Left ventricle myocardium inferior (tissue), 1 donor: ENCODE data around the gene POU2F3. TPM values are rescaled to one million over a fixed set of nuclear protein-coding genes. Genes with fewer than 3 reads are reported as not detected.

ENCODE experiments used
- DNase-seq: peaks from one replicate; pipeline ENCODE4 v3.0.0-alpha.2; 2020
- H3K27ac ChIP-seq: fragments of 200-600 bp; replicated peaks from 2 replicates; pipeline ENCODE4 v1.8.0; 2021
- H3K27me3 ChIP-seq: fragments of 200-600 bp; 2 replicates; pipeline ENCODE4 v1.8.0; 2021; ENCODE audit warnings: low read depth
- H3K36me3 ChIP-seq: fragments of 200-600 bp; 2 replicates; pipeline ENCODE4 v1.8.0; 2021
- H3K4me1 ChIP-seq: fragments of 200-600 bp; 2 replicates; pipeline ENCODE4 v1.8.0; 2021
- H3K4me3 ChIP-seq: fragments of 200-600 bp; 2 replicates; pipeline ENCODE4 v1.8.0; 2021; ENCODE audit warnings: mild to moderate bottlenecking, moderate library complexity
- H3K9me3 ChIP-seq: fragments of 200-600 bp; replicated peaks from 2 replicates; pipeline ENCODE4 v1.8.0; 2021
- intact Hi-C: fragments of 100-400 bp; cut with micrococcal nuclease; formaldehyde crosslinking; loops from one replicate; pipeline ENCODE4 v1.11.0; 2022
- total RNA-seq: library from RNA; stranded (reverse); fragmentation: NEBNext Ultra II Directional; extraction: Animal tissue kit (Norgen Biotek cat#: 25700); gene quantifications from one replicate; pipeline ENCODE4 v1.2.1, GENCODE V29; 2021
- TF ChIP-seq, protein P1 (sequence below): fragments of 200-600 bp; IDR thresholded peaks from 2 replicates; pipeline ENCODE4 v1.8.0; 2021; ENCODE audit warnings: antibody characterized with exemption, mild to moderate bottlenecking, borderline replicate concordance
- donor health status: DM: no; HTN: yes; CAD: no; lungs with severe emphysema.

The POU2F3 gene
- total RNA-seq, 1 donor from 2014 or later = not detected

DNA sequence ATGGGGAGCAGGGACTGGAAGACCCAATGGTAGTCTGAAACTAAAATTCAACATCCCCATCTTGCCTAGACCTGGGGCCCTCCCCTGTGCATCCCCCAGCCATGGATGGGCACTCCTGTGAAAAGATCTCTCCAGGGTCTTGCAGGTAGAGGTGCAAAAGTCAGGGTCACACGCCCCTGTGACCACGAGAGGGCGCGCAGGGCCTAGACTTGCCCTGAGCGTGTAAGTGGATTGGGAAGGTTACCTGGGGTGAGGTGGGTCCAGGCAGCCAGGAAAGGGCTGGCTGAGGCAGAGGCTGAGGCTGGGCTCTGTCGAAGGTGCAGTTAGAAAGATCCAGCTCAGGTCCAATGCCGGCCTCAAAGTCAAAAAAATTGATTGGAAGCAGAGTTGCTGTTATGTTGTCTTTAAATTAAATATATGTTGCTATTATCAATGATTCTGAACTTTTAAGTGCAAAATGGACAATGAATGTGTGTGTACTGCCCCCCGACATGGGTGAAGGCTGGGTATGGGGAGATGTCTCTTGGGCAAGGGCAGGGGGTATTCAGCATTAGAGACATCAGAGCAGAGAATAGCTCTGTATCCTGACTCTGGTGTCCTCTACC lies 4.8 kb upstream of the POU2F3 start:
- peaks cover 67% of the 10 kb centered on the region for H3K27me3 ChIP-seq
- no peaks in the 10 kb centered on the region for H3K9me3 ChIP-seq
- no peak overlapping the region for H3K4me3 ChIP-seq
- peak; percentile 62 for DNase-seq
- H3K36me3 ChIP-seq = no peaks in the 10 kb centered on the region
- H3K27ac ChIP-seq = no peak overlapping the region
- TF ChIP-seq, protein P1, sequence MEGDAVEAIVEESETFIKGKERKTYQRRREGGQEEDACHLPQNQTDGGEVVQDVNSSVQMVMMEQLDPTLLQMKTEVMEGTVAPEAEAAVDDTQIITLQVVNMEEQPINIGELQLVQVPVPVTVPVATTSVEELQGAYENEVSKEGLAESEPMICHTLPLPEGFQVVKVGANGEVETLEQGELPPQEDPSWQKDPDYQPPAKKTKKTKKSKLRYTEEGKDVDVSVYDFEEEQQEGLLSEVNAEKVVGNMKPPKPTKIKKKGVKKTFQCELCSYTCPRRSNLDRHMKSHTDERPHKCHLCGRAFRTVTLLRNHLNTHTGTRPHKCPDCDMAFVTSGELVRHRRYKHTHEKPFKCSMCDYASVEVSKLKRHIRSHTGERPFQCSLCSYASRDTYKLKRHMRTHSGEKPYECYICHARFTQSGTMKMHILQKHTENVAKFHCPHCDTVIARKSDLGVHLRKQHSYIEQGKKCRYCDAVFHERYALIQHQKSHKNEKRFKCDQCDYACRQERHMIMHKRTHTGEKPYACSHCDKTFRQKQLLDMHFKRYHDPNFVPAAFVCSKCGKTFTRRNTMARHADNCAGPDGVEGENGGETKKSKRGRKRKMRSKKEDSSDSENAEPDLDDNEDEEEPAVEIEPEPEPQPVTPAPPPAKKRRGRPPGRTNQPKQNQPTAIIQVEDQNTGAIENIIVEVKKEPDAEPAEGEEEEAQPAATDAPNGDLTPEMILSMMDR = peak; percentile 83
- peaks cover 10% of the 10 kb centered on the region for H3K4me1 ChIP-seq
- intact Hi-C loops = no loop called here

GRCh38 chr11:120236169-120237107 lies 3.5 kb upstream of the POU2F3 start:
- H3K4me1 ChIP-seq = peaks cover 14% of the 10 kb centered on the region
- H3K36me3 ChIP-seq = no peaks in the 10 kb centered on the region
- no peak overlapping the region for H3K4me3 ChIP-seq
- peaks cover 69% of the 10 kb centered on the region for H3K27me3 ChIP-seq
- TF ChIP-seq, protein P1 = no peak
- no peak overlapping the region for H3K27ac ChIP-seq
- no peaks in the 10 kb centered on the region for H3K9me3 ChIP-seq
- DNase-seq = no peak
- intact Hi-C loops = no loop called here

- Histone ChIP-seq H3K27me3 (peaks cover 72% of the 10 kb centered on the region), H3K27ac (no peak overlapping the region), H3K4me3 (no peak overlapping the region), H3K36me3 (no peaks in the 10 kb centered on the region), H3K4me1 (peaks cover 14% of the 10 kb centered on the region), H3K9me3 (no peaks in the 10 kb centered on the region)
- TF ChIP-seq, protein P1 = no peak
- intact Hi-C loops = no loop called here
- DNase-seq = no peak
These were observed 846 bp upstream of the POU2F3 start for GRCh38 chr11:120238968-120239620.

DNA sequence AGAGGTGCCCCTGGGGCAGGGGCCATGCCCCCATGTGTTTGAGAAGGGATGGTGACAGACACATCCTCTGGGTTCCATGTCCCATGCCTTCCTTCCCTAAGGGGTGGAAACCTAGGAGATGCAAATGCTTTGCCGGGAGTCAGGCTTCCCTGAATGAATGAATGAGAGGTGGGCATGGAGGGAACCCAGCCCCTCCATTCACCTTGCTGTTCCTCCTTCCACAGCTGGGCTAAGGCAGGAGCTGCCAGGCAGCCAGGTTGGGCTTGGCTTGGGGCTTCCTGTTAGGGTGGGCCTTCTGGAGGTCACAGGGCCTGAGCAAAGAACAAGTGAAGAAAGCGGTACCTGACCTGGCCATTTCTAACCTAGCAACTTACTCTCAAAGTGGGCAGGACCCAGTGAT lies 926 bp downstream of the POU2F3 start:
- DNase-seq = no peak
- H3K27ac ChIP-seq = no peak overlapping the region
- peaks cover 80% of the 10 kb centered on the region for H3K27me3 ChIP-seq
- no peaks in the 10 kb centered on the region for H3K36me3 ChIP-seq
- TF ChIP-seq, protein P1 = no peak
- H3K4me1 ChIP-seq = peaks cover 9% of the 10 kb centered on the region
- intact Hi-C loops = no loop called here
- H3K9me3 ChIP-seq = no peaks in the 10 kb centered on the region
- H3K4me3 ChIP-seq = no peak overlapping the region

GRCh38 chr11:120241277-120241676 lies 1.3 kb downstream of the POU2F3 start:
- peaks cover 84% of the 10 kb centered on the region for H3K27me3 ChIP-seq
- H3K27ac ChIP-seq = no peak overlapping the region
- H3K36me3 ChIP-seq = no peaks in the 10 kb centered on the region
- H3K4me1 ChIP-seq = peaks cover 9% of the 10 kb centered on the region
- H3K9me3 ChIP-seq = no peaks in the 10 kb centered on the region
- no peak for DNase-seq
- no peak overlapping the region for H3K4me3 ChIP-seq
- intact Hi-C loops = no loop called here
- TF ChIP-seq, protein P1 = no peak
